ENCODE results near the gene ANXA2.
A peak's percentile ranks its signal among the peaks of the same experiment; 100 is the strongest.

The ANXA2 gene

DNA sequence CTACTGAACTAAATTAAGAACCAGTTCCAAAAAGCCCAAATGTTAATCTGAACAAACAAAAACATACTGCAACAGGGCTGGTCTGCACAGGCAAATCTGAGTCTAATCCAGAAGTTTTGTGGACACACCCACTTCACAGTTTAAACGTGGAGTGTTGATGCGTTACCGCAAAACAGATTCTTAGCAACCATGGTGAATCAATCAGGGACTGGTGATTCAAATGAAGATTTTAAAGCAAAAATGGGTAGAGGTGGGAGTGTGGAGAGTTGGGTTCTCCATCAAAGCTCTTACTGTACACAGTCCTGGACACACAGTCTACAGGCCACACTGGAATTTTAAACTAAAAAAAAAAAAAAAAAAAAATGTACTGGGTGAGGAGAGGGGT lies 5.2 kb downstream of the ANXA2 start:
- no peak overlapping the region for H2BK120ac ChIP-seq (ENCODE audit: low read depth, low read length)
- H3K4me3 ChIP-seq (ENCODE audit: low read length in 2 of 2), result no peak overlapping the region
- no peak overlapping the region for H2BK15ac ChIP-seq (ENCODE audit: low read length)
- no peak overlapping the region for H3K14ac ChIP-seq (ENCODE audit: low read length)
- H4K8ac ChIP-seq (ENCODE audit: low read depth, low read length), result no peak overlapping the region
- no peaks in the 10 kb centered on the region for H3K79me1 ChIP-seq (ENCODE audit: low read depth, low read length)
- no peak overlapping the region for H3K18ac ChIP-seq (ENCODE audit: low read length)
- no peaks in the 10 kb centered on the region for H3K36me3 ChIP-seq (replicated peaks in 1 of 2; ENCODE audit: control insufficient read depth in 2 of 2, insufficient read depth in 2 of 2, low read length in 2 of 2)
- H3K9ac ChIP-seq (ENCODE audit: low read depth, low read length, poor library complexity), result no peak overlapping the region
- H2BK5ac ChIP-seq (ENCODE audit: low read length), result no peak overlapping the region
- no peak overlapping the region for H2BK12ac ChIP-seq (ENCODE audit: low read length)
- H3K4me2 ChIP-seq (ENCODE audit: insufficient read depth, low read length, poor library complexity, severe bottlenecking), result no peak overlapping the region
- no peak overlapping the region for H2AK5ac ChIP-seq (ENCODE audit: low read depth, low read length)
- no peak overlapping the region for H3K4ac ChIP-seq (ENCODE audit: low read length)
- no peak overlapping the region for H3K23ac ChIP-seq (ENCODE audit: low read depth, low read length, poor library complexity)
- H3K27ac ChIP-seq (replicated peaks; ENCODE audit: low read length), result no peak overlapping the region
- no peak for DNase-seq (ENCODE audit: low spot score)
- no peaks in the 10 kb centered on the region for H3K9me3 ChIP-seq (replicated peaks in 1 of 2; ENCODE audit: control insufficient read depth in 2 of 2, insufficient read depth in 1 of 2, low read depth in 1 of 2, low read length in 2 of 2)
- peaks cover 0 to 22% (median 0%) of the 10 kb centered on the region in 3 experiments for H3K27me3 ChIP-seq (ENCODE audit: control insufficient read depth in 3 of 3, insufficient read depth in 3 of 3, low read depth in 1 of 3, low read length in 3 of 3)
- no peak overlapping the region for H2AFZ ChIP-seq (ENCODE audit: low read length)
- H3K4me1 ChIP-seq (ENCODE audit: control insufficient read depth in 2 of 2, insufficient read depth in 1 of 2, low read depth in 1 of 2, low read length in 2 of 2), result peaks cover 25 to 28% of the 10 kb centered on the region in 2 donors
- no CpG with 5 or more reads among the region's 3 CpGs for WGBS, 2 donors (ENCODE audit: extremely low coverage in 2 of 2, insufficient read length in 2 of 2, insufficient replicate concordance in 1 of 2)
- no peak overlapping the region for H4K91ac ChIP-seq (ENCODE audit: low read depth, low read length, poor library complexity)

DNA sequence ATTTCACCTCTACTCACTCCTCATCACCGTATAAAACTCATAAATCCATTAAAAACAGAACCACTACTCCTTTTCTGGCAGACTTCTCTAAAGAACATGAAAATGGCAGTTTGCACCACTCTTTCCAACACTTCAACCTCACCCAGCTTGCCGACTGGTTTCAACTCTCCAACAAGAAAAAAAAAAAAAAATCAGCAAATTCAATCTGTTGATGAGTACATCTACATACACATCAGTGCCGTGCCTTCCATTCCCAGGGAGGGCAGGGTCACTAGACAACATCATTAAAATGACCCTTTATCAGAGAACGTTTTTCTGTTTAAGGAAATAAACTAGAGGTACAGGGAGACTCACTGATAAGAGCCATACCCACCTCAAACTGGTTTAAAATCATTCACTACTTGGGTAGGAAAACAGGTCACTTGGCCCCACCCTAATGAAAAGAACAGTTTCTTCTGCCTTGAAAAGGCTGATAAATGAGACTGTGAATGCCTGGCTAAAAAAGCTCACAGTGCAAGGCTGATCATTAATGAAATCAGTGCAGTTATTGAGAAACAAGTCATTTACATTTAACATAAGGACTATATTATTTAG lies 6.0 kb downstream of the ANXA2 start:
- Histone ChIP-seq H2BK15ac (ENCODE audit: low read length) (no peak overlapping the region), H3K9me3 (replicated peaks in 1 of 2; ENCODE audit: control insufficient read depth in 2 of 2, insufficient read depth in 1 of 2, low read depth in 1 of 2, low read length in 2 of 2) (no peaks in the 10 kb centered on the region), H3K23ac (ENCODE audit: low read depth, low read length, poor library complexity) (no peak overlapping the region), H3K36me3 (replicated peaks in 1 of 2; ENCODE audit: control insufficient read depth in 2 of 2, insufficient read depth in 2 of 2, low read length in 2 of 2) (no peaks in the 10 kb centered on the region), H3K27me3 (ENCODE audit: control insufficient read depth in 3 of 3, insufficient read depth in 3 of 3, low read depth in 1 of 3, low read length in 3 of 3) (peaks cover 0 to 17% (median 0%) of the 10 kb centered on the region in 3 experiments), H2AK5ac (ENCODE audit: low read depth, low read length) (no peak overlapping the region), H3K4me3 (ENCODE audit: low read length in 2 of 2) (no peak overlapping the region), H2AFZ (ENCODE audit: low read length) (no peak overlapping the region), H3K4me2 (ENCODE audit: insufficient read depth, low read length, poor library complexity, severe bottlenecking) (no peak overlapping the region), H4K91ac (ENCODE audit: low read depth, low read length, poor library complexity) (no peak overlapping the region), H3K9ac (ENCODE audit: low read depth, low read length, poor library complexity) (no peak overlapping the region), H3K4ac (ENCODE audit: low read length) (no peak overlapping the region), H2BK12ac (ENCODE audit: low read length) (no peak overlapping the region), H3K14ac (ENCODE audit: low read length) (no peak overlapping the region), H2BK5ac (ENCODE audit: low read length) (no peak overlapping the region), H3K27ac (replicated peaks; ENCODE audit: low read length) (no peak overlapping the region), H3K79me1 (ENCODE audit: low read depth, low read length) (no peaks in the 10 kb centered on the region), H4K8ac (ENCODE audit: low read depth, low read length) (no peak overlapping the region), H2BK120ac (ENCODE audit: low read depth, low read length) (no peak overlapping the region), H3K4me1 (ENCODE audit: control insufficient read depth in 2 of 2, insufficient read depth in 1 of 2, low read depth in 1 of 2, low read length in 2 of 2) (peaks cover 24 to 25% of the 10 kb centered on the region in 2 donors), H3K18ac (ENCODE audit: low read length) (no peak overlapping the region)
- no peak for DNase-seq (ENCODE audit: low spot score)
- no CpG with 5 or more reads among the region's 4 CpGs for WGBS, 2 donors (ENCODE audit: extremely low coverage in 2 of 2, insufficient read length in 2 of 2, insufficient replicate concordance in 1 of 2)

DNA sequence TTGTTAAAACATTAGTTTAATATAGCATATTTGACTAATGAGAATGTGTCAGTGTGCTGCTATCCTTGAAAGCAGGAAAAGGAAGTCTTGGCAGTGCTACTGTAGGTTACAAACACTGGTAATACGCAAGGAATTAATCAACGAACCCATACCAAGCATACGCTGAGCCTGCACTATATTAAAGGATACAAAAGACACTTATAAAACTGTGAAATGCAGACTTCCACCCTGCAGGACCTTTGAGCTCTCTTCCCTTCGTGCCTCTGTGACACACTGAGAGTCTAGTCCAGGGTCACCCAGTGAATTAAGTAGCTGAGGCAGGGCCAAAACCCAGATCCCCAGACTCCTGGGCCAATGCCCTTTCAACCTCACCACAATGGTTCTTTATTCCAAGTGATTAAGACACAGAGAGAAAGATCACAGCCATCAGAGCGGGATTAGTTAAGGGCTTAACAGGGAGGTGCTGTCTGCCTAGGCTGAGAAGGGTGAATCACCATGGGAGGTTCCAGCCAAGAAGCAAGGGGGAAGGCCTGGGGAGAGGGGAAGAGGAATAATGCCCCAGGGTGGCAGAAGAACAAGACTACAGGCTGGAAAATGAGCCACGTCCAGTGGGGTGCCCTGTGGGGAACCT lies 6.8 kb downstream of the ANXA2 start:
- Histone ChIP-seq H4K91ac (ENCODE audit: low read depth, low read length, poor library complexity) (no peak overlapping the region), H3K36me3 (replicated peaks in 1 of 2; ENCODE audit: control insufficient read depth in 2 of 2, insufficient read depth in 2 of 2, low read length in 2 of 2) (no peaks in the 10 kb centered on the region), H2BK15ac (ENCODE audit: low read length) (no peak overlapping the region), H2BK12ac (ENCODE audit: low read length) (no peak overlapping the region), H3K4me2 (ENCODE audit: insufficient read depth, low read length, poor library complexity, severe bottlenecking) (no peak overlapping the region), H2BK5ac (ENCODE audit: low read length) (no peak overlapping the region), H3K4me3 (ENCODE audit: low read length in 2 of 2) (no peak overlapping the region), H2AFZ (ENCODE audit: low read length) (no peak overlapping the region), H3K18ac (ENCODE audit: low read length) (no peak overlapping the region), H2AK5ac (ENCODE audit: low read depth, low read length) (no peak overlapping the region), H2BK120ac (ENCODE audit: low read depth, low read length) (no peak overlapping the region), H3K79me1 (ENCODE audit: low read depth, low read length) (no peaks in the 10 kb centered on the region), H3K9me3 (replicated peaks in 1 of 2; ENCODE audit: control insufficient read depth in 2 of 2, insufficient read depth in 1 of 2, low read depth in 1 of 2, low read length in 2 of 2) (no peaks in the 10 kb centered on the region), H3K4me1 (ENCODE audit: control insufficient read depth in 2 of 2, insufficient read depth in 1 of 2, low read depth in 1 of 2, low read length in 2 of 2) (peaks cover 20 to 25% of the 10 kb centered on the region in 2 donors), H3K27me3 (ENCODE audit: control insufficient read depth in 3 of 3, insufficient read depth in 3 of 3, low read depth in 1 of 3, low read length in 3 of 3) (peaks cover 0 to 12% (median 0%) of the 10 kb centered on the region in 3 experiments), H3K27ac (replicated peaks; ENCODE audit: low read length) (no peak overlapping the region), H3K9ac (ENCODE audit: low read depth, low read length, poor library complexity) (no peak overlapping the region), H3K4ac (ENCODE audit: low read length) (no peak overlapping the region), H3K14ac (ENCODE audit: low read length) (no peak overlapping the region), H4K8ac (ENCODE audit: low read depth, low read length) (no peak overlapping the region), H3K23ac (ENCODE audit: low read depth, low read length, poor library complexity) (no peak overlapping the region)
- DNase-seq (ENCODE audit: low spot score), result peak; percentile 75
- WGBS, 2 donors (ENCODE audit: extremely low coverage in 2 of 2, insufficient read length in 2 of 2, insufficient replicate concordance in 1 of 2), result no CpG with 5 or more reads among the region's 6 CpGs

DNA sequence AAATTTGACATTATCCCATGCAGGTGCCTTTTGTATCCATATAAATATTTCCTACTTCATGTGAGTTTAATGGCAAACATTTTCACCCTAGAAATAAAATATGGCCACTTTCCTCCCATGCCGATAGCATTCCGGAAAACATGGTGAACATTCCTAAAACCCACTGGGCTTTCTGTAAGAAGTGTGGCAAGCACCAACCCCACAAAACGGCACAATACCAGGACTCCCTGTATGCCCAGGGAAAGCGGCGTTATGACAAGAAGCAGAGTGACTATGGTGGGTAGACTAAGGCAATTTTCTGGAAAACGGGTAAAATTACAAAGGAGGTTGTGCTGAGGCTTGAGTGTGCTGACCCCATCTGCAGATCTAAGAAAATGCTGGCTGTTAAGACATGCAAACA lies 7.6 kb downstream of the ANXA2 start:
- no peak for DNase-seq (ENCODE audit: low spot score)

More for the DNA sequence above, 7.6 kb downstream of the ANXA2 start:
- H3K23ac ChIP-seq (ENCODE audit: low read depth, low read length, poor library complexity), result no peak overlapping the region
- H3K27me3 ChIP-seq (ENCODE audit: control insufficient read depth in 3 of 3, insufficient read depth in 3 of 3, low read depth in 1 of 3, low read length in 3 of 3), result peaks cover 0 to 12% (median 0%) of the 10 kb centered on the region in 3 experiments
- H3K4me2 ChIP-seq (ENCODE audit: insufficient read depth, low read length, poor library complexity, severe bottlenecking), result no peak overlapping the region
- no CpG with 5 or more reads among the region's 6 CpGs for WGBS, 2 donors (ENCODE audit: extremely low coverage in 2 of 2, insufficient read length in 2 of 2, insufficient replicate concordance in 1 of 2)
- H2BK5ac ChIP-seq (ENCODE audit: low read length), result no peak overlapping the region
- H4K8ac ChIP-seq (ENCODE audit: low read depth, low read length), result no peak overlapping the region
- no peak overlapping the region for H3K14ac ChIP-seq (ENCODE audit: low read length)
- peaks cover 17 to 19% of the 10 kb centered on the region in 2 donors for H3K4me1 ChIP-seq (ENCODE audit: control insufficient read depth in 2 of 2, insufficient read depth in 1 of 2, low read depth in 1 of 2, low read length in 2 of 2)
- H3K18ac ChIP-seq (ENCODE audit: low read length), result no peak overlapping the region
- no peak overlapping the region for H2BK15ac ChIP-seq (ENCODE audit: low read length)
- H2BK120ac ChIP-seq (ENCODE audit: low read depth, low read length), result no peak overlapping the region
- H4K91ac ChIP-seq (ENCODE audit: low read depth, low read length, poor library complexity), result no peak overlapping the region
- no peak overlapping the region for H3K4ac ChIP-seq (ENCODE audit: low read length)
- H3K27ac ChIP-seq (replicated peaks; ENCODE audit: low read length), result no peak overlapping the region
- no peak overlapping the region for H2BK12ac ChIP-seq (ENCODE audit: low read length)
- H3K9me3 ChIP-seq (replicated peaks in 1 of 2; ENCODE audit: control insufficient read depth in 2 of 2, insufficient read depth in 1 of 2, low read depth in 1 of 2, low read length in 2 of 2), result no peaks in the 10 kb centered on the region
- H2AK5ac ChIP-seq (ENCODE audit: low read depth, low read length), result no peak overlapping the region
- no peak overlapping the region for H3K9ac ChIP-seq (ENCODE audit: low read depth, low read length, poor library complexity)
- no peaks in the 10 kb centered on the region for H3K79me1 ChIP-seq (ENCODE audit: low read depth, low read length)
- no peak overlapping the region for H2AFZ ChIP-seq (ENCODE audit: low read length)
- no peak overlapping the region for H3K4me3 ChIP-seq (ENCODE audit: low read length in 2 of 2)
- H3K36me3 ChIP-seq (replicated peaks in 1 of 2; ENCODE audit: control insufficient read depth in 2 of 2, insufficient read depth in 2 of 2, low read length in 2 of 2), result no peaks in the 10 kb centered on the region

Measured in neuronal stem cell (in vitro differentiated cells).